K562 (cell line): ENCODE measurements around the gene LY6G5B. TPM values are rescaled to one million over a fixed set of nuclear protein-coding genes. Genes with fewer than 3 reads are reported as not detected.

Experiments used
- CCNT2 ChIP-seq: IDR thresholded peaks from 2 replicates; pipeline ENCODE4 v1.6.1; 2011; ENCODE audit warnings: borderline replicate concordance, low read depth, mild to moderate bottlenecking, moderate library complexity, mixed read lengths, low read length; ENCODE audit not compliant: insufficient read length; ENCODE audit errors: extremely low read depth
- CSDE1 ChIP-seq, 2 experiments: fragments of 450-650 bp; IDR thresholded peaks; 2 replicates each; pipeline ENCODE4 v1.6.1; 2016; ENCODE audit warnings: mild to moderate bottlenecking in 1 of 2
- CXXC5 ChIP-seq: fragments of 250-450 bp; sonication (Bioruptor Pico); IDR thresholded peaks from 2 replicates; pipeline ENCODE4 v1.8.0; 2022; ENCODE audit warnings: inconsistent platforms, mild to moderate bottlenecking, moderate library complexity
- EP400 ChIP-seq: fragments of 450-650 bp; IDR thresholded peaks from 2 replicates; pipeline ENCODE4 v1.6.1; 2017; ENCODE audit warnings: antibody characterized with exemption, mild to moderate bottlenecking, moderate library complexity
- HMGN3 ChIP-seq: IDR thresholded peaks from 2 replicates; pipeline ENCODE4 v1.6.1; 2011; ENCODE audit warnings: borderline replicate concordance, low read depth, mild to moderate bottlenecking, mixed read lengths, low read length; ENCODE audit not compliant: insufficient read length; ENCODE audit errors: extremely low read depth
- L3MBTL2 ChIP-seq: fragments of 450-650 bp; IDR thresholded peaks from 2 replicates; pipeline ENCODE4 v1.6.1; 2016; ENCODE audit warnings: mild to moderate bottlenecking, moderate library complexity
- MAZ ChIP-seq, 2 experiments: fragments of 450-650 bp in 1 of 2; sonication (generic) in 1 of 2; formaldehyde crosslinking; IDR thresholded peaks in 1 of 2; conservative IDR thresholded peaks in 1 of 2; 2 replicates each; pipeline versions ENCODE4 v1.4.0 to v1.5.0; 2020; ENCODE audit warnings: mild to moderate bottlenecking in 1 of 2, missing genetic modification reagents in 1 of 2
- NFIX ChIP-seq: fragments of 250-450 bp; sonication (Bioruptor Pico); IDR thresholded peaks from 2 replicates; pipeline ENCODE4 v1.4.0; 2020; ENCODE audit warnings: low read depth, mild to moderate bottlenecking, moderate library complexity
- RBM25 ChIP-seq: fragments of 200-400 bp; formaldehyde crosslinking; IDR thresholded peaks from 2 replicates; pipeline ENCODE4 v1.6.1; 2018; ENCODE audit warnings: low read length, low read depth, moderate library complexity; ENCODE audit not compliant: severe bottlenecking
- SMAD2 ChIP-seq: fragments of 150-350 bp; IDR thresholded peaks from 2 replicates; pipeline ENCODE4 v1.6.1; 2014; ENCODE audit warnings: low read depth, mild to moderate bottlenecking, low read length
- SRF ChIP-seq, 2 experiments: fragments of 250-450, 450-650 bp in 1 of 2; sonication (Bioruptor Pico) in 1 of 2; sonication (generic) in 1 of 2; formaldehyde crosslinking; IDR thresholded peaks; 2 replicates each; pipeline versions ENCODE4 v1.5.0 to v1.5.1; 2020 to 2022; ENCODE audit warnings: mild to moderate bottlenecking in 1 of 2, missing genetic modification reagents in 1 of 2
- ZNF197 ChIP-seq: fragments of 200-800 bp; sonication (Bioruptor generic); IDR thresholded peaks from 2 replicates; pipeline ENCODE4 v1.6.1; 2016; ENCODE audit warnings: low read depth, missing genetic modification characterization, missing compliant biosample characterization
- ZNF274 ChIP-seq: IDR thresholded peaks from 2 replicates; pipeline ENCODE4 v1.6.1; 2011; ENCODE audit warnings: low read depth, mild to moderate bottlenecking, low read length, moderate library complexity, borderline replicate concordance
- ZNF551 ChIP-seq: fragments of 250-450 bp; sonication (Bioruptor Pico); IDR thresholded peaks from 2 replicates; pipeline ENCODE4 v1.5.0; 2021; ENCODE audit warnings: mild to moderate bottlenecking, moderate library complexity
- polyA plus RNA-seq, 8 experiments: library from polyadenylated mRNA; depleted of rRNA in 4 of 8; stranded (reverse) in 5 of 8; unstranded in 3 of 8; fragments of >200 nt; fragmentation: Nextera tagmentation in 2 of 8; fragmentation: Illumina TruSeq in 1 of 8; extraction: Ambion mirVana in 2 of 8; extraction: Trizol in 1 of 8; gene quantifications; 2 replicates each; pipeline versions ENCODE4 v1.2.1 to v1.2.3, GENCODE V29; 2011 to 2014; ENCODE audit warnings: inconsistent platforms in 1 of 8, missing spikeins in 1 of 8
- total RNA-seq, 7 experiments: library from RNA; depleted of rRNA in 6 of 7; stranded (reverse); fragments of >200 nt in 6 of 7; fragmentation: Illumina TruSeq in 2 of 7; extraction: Trizol in 2 of 7; gene quantifications; 2 replicates each; pipeline versions ENCODE4 v1.2.1 to v1.2.3, GENCODE V29; 2011 to 2021; ENCODE audit warnings: low replicate concordance in 1 of 7
- TF ChIP-seq, protein P1 (sequence below): fragments of 200-400 bp; formaldehyde crosslinking; IDR thresholded peaks from 2 replicates; pipeline ENCODE4 v1.6.1; 2017; ENCODE audit warnings: mild to moderate bottlenecking, low read depth, low read length, moderate library complexity
- TF ChIP-seq, protein P2 (sequence below): fragments of 250-450 bp; sonication (Bioruptor Pico); IDR thresholded peaks from 2 replicates; pipeline ENCODE4 v1.8.0; 2022; ENCODE audit warnings: moderate library complexity, mild to moderate bottlenecking, inconsistent platforms
- TF ChIP-seq, protein P3 (sequence below): fragments of 200-800 bp; sonication (Bioruptor generic); IDR thresholded peaks from 2 replicates; pipeline ENCODE4 v1.6.1; 2017; ENCODE audit warnings: missing genetic modification characterization, missing compliant biosample characterization
- TF ChIP-seq, protein P4 (sequence below): fragments of 250-450 bp; sonication (Bioruptor Pico); IDR thresholded peaks from 2 replicates; pipeline ENCODE4 v1.5.0; 2022; ENCODE audit warnings: mild to moderate bottlenecking
- TF ChIP-seq, protein P5 (sequence below): fragments of 250-450 bp; sonication (Bioruptor Pico); IDR thresholded peaks from 2 replicates; pipeline ENCODE4 v1.8.0; 2022; ENCODE audit warnings: inconsistent platforms, mild to moderate bottlenecking, moderate library complexity, borderline replicate concordance

The LY6G5B gene
- total and polyA plus RNA-seq, 9 of the 15 experiments (the other 6 are each of a cell fraction or from before 2014, with no cell fraction given), result 6.0 to 27.0 (median 7.5) TPM

DNA sequence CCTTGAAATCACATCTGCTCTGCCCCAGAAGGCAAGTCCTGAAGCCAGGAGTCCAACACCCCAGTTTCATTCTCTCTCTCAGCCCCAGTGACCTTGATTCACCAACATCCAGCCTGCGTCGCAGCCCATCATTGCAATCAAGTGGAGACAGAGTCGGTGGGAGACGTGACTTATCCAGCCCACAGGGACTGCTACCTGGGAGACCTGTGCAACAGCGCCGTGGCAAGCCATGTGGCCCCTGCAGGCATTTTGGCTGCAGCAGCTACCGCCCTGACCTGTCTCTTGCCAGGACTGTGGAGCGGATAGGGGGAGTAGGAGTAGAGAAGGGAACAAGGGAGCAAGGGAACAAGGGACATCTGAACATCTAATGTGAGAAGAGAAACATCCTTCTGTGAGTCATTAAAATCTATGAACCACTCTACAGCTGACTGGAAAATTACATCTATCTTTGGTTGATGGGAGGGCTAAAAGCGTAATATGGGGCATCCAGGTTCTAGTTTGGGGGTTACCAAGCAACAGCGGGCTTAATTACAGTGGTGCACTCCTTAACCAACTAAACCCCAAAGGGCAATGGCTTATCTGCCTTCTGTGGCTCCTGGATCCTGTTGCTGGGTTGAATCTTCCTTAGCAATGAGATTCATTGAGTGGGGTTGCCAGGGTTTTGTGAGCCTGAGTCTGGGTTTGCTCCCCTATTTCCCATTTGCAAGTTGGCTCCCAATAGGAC is 47.9 kb downstream of the LY6G5B start (continued):
- TF ChIP-seq, protein P1, sequence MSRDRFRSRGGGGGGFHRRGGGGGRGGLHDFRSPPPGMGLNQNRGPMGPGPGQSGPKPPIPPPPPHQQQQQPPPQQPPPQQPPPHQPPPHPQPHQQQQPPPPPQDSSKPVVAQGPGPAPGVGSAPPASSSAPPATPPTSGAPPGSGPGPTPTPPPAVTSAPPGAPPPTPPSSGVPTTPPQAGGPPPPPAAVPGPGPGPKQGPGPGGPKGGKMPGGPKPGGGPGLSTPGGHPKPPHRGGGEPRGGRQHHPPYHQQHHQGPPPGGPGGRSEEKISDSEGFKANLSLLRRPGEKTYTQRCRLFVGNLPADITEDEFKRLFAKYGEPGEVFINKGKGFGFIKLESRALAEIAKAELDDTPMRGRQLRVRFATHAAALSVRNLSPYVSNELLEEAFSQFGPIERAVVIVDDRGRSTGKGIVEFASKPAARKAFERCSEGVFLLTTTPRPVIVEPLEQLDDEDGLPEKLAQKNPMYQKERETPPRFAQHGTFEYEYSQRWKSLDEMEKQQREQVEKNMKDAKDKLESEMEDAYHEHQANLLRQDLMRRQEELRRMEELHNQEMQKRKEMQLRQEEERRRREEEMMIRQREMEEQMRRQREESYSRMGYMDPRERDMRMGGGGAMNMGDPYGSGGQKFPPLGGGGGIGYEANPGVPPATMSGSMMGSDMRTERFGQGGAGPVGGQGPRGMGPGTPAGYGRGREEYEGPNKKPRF, result no peak
- TF ChIP-seq, protein P2, sequence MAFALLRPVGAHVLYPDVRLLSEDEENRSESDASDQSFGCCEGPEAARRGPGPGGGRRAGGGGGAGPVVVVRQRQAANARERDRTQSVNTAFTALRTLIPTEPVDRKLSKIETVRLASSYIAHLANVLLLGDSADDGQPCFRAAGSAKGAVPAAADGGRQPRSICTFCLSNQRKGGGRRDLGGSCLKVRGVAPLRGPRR (CRISPR knock-in tag), result no peak
- TF ChIP-seq CSDE1 (IDR thresholded peaks at IDR 0.05) (no peak), RBM25 (no peak), ZNF197 (CRISPR knock-in tag) (no peak), HMGN3 (no peak), NFIX (CRISPR knock-in tag) (no peak), CXXC5 (peak; percentile 48), CCNT2 (peak; percentile 22), SRF (CRISPR knock-in tag; IDR thresholded peaks at IDR 0.05) (peak in 1 of 2 experiments; percentile 88; a peak in 1 of 4 replicates), MAZ (CRISPR knock-in tag; conservative IDR thresholded peaks at IDR 0.05 in 1 of 2, IDR thresholded peaks at IDR 0.05 in 1 of 2) (0 out of 4 replicates have a peak, but pooled peaks of 1 of the 2 experiments have one; percentile 66), EP400 (peak; percentile 50; the same call in 1 of the 2 replicates), SMAD2 (no peak), ZNF551 (CRISPR knock-in tag) (no peak), ZNF274 (no peak), L3MBTL2 (no peak)
- TF ChIP-seq, protein P3, sequence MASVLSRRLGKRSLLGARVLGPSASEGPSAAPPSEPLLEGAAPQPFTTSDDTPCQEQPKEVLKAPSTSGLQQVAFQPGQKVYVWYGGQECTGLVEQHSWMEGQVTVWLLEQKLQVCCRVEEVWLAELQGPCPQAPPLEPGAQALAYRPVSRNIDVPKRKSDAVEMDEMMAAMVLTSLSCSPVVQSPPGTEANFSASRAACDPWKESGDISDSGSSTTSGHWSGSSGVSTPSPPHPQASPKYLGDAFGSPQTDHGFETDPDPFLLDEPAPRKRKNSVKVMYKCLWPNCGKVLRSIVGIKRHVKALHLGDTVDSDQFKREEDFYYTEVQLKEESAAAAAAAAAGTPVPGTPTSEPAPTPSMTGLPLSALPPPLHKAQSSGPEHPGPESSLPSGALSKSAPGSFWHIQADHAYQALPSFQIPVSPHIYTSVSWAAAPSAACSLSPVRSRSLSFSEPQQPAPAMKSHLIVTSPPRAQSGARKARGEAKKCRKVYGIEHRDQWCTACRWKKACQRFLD (CRISPR knock-in tag), result no peak
- TF ChIP-seq, protein P4, sequence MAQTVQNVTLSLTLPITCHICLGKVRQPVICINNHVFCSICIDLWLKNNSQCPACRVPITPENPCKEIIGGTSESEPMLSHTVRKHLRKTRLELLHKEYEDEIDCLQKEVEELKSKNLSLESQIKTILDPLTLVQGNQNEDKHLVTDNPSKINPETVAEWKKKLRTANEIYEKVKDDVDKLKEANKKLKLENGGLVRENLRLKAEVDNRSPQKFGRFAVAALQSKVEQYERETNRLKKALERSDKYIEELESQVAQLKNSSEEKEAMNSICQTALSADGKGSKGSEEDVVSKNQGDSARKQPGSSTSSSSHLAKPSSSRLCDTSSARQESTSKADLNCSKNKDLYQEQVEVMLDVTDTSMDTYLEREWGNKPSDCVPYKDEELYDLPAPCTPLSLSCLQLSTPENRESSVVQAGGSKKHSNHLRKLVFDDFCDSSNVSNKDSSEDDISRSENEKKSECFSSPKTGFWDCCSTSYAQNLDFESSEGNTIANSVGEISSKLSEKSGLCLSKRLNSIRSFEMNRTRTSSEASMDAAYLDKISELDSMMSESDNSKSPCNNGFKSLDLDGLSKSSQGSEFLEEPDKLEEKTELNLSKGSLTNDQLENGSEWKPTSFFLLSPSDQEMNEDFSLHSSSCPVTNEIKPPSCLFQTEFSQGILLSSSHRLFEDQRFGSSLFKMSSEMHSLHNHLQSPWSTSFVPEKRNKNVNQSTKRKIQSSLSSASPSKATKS (CRISPR knock-in tag), result 0 out of 2 replicates have a peak, but pooled peaks have one; percentile 24
- TF ChIP-seq, protein P5, sequence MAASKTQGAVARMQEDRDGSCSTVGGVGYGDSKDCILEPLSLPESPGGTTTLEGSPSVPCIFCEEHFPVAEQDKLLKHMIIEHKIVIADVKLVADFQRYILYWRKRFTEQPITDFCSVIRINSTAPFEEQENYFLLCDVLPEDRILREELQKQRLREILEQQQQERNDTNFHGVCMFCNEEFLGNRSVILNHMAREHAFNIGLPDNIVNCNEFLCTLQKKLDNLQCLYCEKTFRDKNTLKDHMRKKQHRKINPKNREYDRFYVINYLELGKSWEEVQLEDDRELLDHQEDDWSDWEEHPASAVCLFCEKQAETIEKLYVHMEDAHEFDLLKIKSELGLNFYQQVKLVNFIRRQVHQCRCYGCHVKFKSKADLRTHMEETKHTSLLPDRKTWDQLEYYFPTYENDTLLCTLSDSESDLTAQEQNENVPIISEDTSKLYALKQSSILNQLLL (CRISPR knock-in tag), result no peak
